COLO829 (cell line): ENCODE measurements around the gene KMO.

Experiments
- DNase-seq: peaks from one replicate; pipeline ENCODE4 v3.0.0; 2012; ENCODE audit warnings: low spot score

The KMO gene

GRCh38 chr1:241542199-241542907 is 10.2 kb downstream of the KMO start:
- no peak for DNase-seq

DNA sequence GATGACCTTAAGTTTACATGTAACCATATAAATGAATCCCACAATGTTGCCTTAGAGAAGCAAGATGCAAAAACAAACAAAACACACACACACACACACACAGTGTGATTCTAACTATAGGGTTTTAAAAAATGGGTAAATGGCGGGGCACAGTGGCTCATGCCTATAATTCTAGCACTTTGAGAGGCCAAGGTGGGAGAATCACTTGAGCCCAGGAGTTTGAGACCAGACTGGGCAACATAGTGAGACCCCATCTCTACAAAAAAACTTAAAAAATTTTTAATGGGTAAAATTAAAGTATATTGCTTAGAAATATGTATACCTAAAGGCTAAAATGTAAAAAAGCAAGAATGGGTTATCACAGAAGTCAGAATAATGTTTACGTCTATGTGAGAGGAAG is 15.8 kb downstream of the KMO start:
- no peak for DNase-seq

DNA sequence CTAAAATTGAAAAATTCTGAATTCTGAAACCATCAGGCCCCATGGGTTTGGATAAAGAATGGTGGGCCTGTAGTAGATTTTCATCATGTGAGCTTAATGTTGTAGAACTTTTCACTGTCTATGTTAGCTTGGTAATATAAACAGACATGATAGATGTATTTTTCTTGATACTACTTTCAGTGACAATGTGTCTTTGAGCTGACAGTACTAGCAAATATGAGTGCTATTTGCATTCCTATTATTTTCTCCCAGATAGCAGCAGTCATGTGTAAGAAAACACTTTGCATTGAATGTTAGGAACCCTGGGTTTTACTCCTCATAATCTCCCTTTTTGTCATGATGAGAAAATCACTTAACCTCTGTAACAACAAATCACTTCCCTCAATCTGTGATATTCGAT is 18.1 kb downstream of the KMO start:
- no peak for DNase-seq

DNA sequence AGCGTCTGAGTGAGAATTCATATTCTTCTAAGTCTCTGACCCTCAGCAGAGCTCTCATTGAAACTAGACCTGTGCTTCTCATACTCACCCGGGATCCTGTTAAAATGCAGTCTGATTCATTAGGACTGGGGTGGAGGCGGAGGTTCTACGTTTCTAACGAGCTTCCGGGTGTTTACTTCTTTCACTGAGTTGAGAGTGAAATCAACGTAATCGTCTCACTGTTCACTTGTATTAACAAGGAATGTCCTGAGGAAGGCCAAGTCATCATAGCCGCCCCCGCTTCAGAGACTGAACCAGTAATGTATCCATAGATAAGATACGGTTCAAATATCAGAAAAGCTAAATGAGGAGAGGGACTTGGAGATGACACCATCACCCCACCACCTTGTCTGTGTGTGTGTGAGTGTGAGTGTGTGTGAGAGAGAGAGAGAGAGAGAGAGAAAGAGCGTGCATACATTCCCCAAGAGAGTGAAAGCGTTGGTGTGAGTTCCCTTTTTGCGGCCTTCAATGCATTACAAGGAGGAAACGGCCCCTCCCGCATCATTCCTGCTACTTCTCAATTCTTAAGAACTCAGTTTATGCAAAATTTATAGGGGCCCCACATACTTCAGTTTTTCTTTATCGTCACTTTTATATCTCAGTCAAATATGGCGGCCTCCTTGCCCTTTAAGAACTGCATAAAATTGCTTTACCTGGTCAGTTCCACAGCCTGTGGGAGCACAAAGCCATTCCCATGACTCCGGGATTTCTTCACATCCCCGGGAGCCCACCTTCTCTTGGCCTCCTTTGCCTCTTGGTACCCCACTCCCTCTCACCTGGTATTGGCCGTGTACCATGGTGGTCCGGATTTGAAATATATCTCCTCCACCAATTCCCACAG is 19.8 kb downstream of the KMO start:
- DNase-seq = no peak

DNA sequence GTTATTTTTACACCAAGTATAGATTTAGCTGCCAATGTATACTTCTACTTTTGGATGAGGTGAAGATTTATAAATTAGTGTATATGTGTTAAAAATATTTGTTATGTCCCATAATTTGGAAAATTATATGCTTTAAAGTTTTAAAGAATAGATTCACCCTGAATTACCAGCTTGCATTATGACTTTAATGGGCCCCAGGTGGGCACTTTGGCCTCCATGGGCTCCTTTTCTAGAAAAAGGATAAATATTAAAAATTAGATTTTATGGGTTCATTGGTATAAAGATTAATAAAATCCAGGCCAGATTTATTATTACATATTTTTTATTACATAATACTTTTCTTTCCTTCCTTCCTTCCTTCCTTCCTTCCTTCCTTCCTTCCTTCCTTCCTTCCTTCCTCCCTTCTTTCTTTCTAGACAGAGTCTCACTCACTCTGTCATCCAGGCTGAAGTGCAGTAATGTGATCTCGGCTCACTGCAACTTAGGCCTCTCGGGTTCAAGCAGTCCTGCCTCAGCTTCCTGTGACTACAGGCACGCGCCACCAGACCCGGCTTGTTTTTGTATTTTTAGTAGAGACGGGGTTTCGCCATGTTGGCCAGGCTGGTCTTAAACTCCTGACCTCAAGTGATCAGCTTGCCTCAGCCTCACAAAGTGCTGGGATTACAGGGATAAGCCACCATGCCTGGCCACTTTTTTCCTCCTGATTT is 21.9 kb downstream of the KMO start:
- DNase-seq = no peak

DNA sequence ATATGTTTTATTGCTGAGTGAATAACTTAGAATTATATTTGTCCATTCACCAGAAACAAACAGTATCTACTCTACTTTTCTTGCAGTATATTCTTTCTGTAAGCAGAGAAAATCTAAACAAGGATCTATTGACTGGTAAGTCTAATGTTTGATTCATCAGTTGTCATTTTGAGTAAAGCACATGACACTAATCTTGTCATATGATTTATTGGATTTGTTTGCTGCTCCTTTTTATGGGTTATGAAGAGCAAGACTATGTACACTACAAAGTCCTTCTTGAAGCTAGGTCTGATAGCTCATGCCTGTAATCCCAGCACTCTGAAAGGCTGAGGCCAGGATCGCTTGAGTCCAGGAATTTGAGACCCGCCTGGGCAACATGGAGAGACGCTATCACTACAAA is 23.3 kb downstream of the KMO start:
- peak; percentile 54 for DNase-seq

- no peak for DNase-seq
These were observed 24.9 kb downstream of the KMO start for GRCh38 chr1:241557031-241557430.

DNA sequence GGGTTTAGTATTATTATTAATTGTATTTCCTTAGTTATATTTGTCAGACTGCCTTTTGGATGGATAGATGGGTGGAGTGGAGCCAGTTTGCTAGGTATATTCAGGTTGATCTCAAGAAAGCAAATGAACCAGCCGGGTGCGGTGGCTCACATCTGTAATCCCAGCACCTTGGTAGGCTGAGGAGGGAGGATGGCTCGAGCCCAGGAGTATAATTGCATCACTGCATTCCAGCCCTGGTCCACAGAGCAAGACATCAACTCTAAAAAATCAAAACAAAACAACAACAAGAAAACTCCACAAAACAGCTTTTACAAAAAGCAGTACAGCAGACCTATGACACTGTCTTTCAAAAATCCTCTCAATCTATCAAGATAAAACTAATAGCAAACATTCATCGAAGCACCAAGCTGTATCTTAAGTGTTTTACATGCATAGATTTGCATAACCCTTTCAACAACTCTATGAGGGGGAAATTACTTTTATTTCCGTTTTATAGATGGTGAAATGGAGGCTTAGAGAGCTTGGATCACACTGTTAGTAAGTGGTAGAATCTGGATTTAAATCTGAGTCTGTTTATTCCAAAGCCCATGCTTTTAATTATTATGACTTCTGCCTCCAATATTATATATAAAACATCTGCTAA is 25.5 kb downstream of the KMO start:
- no peak for DNase-seq

DNA sequence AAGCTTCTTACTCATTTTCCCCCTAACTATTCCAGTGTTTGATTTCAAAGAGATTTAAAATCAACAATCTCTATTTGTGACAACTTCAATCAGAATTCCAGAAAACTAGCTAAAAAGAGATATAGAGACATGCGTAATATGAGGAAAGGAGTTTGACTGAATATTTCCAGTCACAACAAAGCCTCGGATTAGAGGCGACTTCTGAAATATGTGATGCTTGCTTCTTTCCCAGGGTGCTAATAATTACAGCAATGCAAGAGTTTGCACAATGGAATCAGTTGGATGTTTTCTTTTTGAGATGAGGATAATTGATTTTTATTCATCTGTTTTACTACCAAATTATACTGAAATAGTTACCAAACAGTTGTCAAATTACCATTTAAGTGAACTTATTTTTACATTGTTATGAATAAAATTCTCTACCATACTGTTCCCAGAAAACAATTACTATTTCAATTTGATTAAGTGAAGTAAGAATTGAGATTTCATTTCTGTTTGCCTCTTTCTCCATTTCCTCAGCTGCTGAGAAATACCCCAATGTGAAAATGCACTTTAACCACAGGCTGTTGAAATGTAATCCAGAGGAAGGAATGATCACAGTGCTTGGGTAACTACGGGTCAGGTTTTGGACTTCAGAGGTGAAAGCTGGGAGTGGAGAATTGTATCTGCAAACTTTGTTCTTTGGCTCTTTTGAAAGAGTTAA is 28.1 kb downstream of the KMO start:
- no peak for DNase-seq

- no peak for DNase-seq
These were observed 28.6 kb downstream of the KMO start for GRCh38 chr1:241560849-241561187.

DNA sequence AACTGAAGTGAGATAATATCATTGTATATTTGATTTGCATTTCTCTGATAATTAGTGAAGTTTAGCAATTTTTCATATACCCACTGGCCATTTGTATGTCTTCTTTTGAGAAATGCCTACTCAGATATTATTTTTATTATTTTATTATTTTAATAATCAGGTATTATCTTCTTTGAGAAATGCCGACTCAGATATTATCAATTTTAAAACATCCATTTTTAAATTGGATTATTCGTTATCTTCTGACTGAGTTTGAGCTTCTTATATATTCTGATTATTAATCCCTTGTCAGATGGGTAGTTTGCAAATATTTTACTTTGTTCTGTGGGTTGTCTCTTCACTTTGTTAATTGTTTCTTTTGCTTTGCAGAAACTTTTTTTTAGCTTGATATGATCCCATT is 37.7 kb downstream of the KMO start:
- DNase-seq = no peak

- no peak for DNase-seq
These were observed 42.0 kb downstream of the KMO start for GRCh38 chr1:241574154-241574553.

DNA sequence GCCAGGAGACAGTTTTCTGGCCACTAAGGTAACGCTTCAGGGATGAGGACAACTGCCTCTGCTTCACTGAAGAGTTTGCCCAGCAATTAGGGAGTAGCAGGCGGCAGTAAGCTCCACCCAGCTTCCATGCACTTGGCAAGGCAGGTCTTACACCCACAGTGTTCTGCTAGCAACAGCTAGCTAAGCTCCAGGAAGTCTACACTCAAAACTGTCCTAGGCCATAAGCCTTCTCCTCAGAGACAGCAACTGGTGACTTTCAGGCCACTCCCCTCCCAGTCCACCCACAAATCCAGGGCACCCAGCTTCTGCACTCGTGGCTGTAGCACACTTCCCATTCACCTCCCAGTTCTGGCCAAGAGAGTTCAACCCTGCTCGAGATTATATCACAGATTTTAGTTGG is 47.3 kb downstream of the KMO start:
- DNase-seq = no peak

GRCh38 chr1:241582921-241583321 is 50.7 kb downstream of the KMO start:
- no peak for DNase-seq

- no peak for DNase-seq
These were observed 54.8 kb downstream of the KMO start for GRCh38 chr1:241586905-241587512.

GRCh38 chr1:241589521-241589920 is 57.3 kb downstream of the KMO start:
- no peak for DNase-seq

DNA sequence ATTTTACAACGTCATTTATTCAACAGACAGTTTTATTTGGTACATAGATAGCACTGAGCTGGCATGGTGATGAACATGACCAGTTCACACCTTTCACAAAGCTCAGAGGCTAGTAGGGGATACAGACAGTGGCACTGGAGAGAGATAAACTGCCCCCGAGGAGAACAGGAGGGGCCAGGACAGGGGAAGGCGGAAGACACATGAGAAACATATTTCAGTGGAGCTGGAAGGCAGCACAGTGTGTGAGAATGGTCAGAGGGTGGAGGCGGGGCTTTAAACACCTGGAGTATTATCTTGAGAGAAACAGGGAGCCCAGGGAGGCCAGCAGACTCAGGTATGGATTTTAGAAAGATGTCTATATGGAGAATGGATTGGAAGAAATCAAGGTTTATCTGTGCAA is 58.5 kb downstream of the KMO start:
- DNase-seq = no peak

- DNase-seq = peak; percentile 40
These were observed 59.1 kb downstream of the KMO start for GRCh38 chr1:241591317-241591716.

- no peak for DNase-seq
These were observed 59.6 kb downstream of the KMO start for GRCh38 chr1:241591736-241592135.

DNA sequence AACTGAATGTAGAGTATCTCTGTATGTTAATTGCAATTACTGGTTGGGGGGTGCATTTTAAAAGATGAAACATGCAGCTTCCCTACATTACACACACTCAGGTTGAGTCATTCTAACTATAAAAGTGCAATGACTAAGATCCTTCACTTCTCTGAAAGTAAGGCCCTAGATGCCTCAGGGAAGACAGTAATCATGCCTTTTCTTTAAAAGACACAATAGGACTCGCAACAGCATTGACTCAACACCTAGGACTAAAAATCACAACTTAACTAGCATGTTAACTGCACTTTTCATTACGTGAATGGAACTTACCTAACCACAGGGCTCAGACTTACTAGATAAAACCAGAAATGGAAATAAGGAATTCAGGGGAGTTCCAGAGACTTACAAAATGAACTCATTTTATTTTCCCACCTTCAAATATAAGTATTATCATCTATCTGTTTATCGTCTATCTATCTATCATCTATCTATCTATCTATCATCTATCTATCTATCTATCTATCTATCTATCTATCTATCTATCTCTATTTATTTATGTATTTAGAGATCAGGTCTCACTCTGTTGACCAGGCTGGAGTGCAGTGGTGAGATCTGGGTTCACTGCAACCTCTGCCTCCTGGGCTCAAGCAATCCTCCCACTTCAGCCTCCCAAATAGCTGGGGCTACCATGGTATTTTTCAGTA is 60.2 kb downstream of the KMO start:
- DNase-seq = peak; percentile 52

- no peak for DNase-seq
These were observed 61.0 kb downstream of the KMO start for GRCh38 chr1:241593186-241593585.
